Endometrial microvascular endothelial cells (primary cell): ENCODE results near the gene ROPN1. TPM values are rescaled to one million over a fixed set of nuclear protein-coding genes. Genes with fewer than 3 reads are reported as not detected.
"Not testable (repeated sequence)": the region's sequence is repeated elsewhere in the genome, so short reads cannot be mapped to it uniquely, and the experiment has no call there.

Experiments used
- in situ Hi-C: cut with HindIII; loops from 2 replicates; pipeline ENCODE4 v1.10.0; 2017; ENCODE audit warnings: low sequenced_read_pairs, low pct_unique_long_range_greater_than_20kb; ENCODE audit errors: inconsistent ontology term
- total RNA-seq: library from RNA; depleted of rRNA; stranded (reverse); fragments of >200 nt; gene quantifications from one replicate; pipeline ENCODE4 v1.2.3, GENCODE V29; 2015; ENCODE audit errors: inconsistent ontology term

ROPN1 gene
- total RNA-seq, 1 donor from 2014 or later: not detected

DNA sequence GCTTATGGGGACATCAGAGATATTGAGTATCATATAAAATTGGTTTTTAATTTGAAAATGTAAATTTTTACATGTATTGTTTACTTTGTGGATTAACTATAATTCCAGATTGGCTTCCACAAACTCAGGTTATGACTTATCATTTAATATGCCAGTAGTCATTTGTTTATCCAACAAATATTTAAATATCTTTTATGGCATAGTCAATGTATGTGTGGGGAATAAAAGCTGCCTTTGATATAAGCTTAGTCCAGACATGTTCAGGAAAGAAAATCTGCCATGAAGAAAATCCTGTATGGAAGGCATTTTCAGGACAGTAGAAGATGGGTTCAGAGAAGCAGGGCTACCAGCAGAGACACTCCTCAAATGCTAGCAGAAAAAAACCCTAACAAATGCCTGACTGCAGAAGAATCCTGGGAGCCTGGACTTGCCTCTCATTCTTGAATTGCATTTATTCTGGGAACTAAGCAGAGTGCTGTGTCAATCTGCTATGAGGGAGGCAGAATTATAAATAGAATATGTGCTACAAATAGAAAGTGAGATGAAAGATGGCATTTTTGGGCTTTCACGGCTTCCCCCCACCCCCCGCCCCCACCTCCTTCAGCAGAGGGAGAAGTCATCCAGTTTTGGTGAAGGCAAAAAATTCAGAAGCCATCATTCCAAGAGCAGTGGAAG, 10.6 kb upstream of the ROPN1 start:
- in situ Hi-C loops: not testable (repeated sequence)

DNA sequence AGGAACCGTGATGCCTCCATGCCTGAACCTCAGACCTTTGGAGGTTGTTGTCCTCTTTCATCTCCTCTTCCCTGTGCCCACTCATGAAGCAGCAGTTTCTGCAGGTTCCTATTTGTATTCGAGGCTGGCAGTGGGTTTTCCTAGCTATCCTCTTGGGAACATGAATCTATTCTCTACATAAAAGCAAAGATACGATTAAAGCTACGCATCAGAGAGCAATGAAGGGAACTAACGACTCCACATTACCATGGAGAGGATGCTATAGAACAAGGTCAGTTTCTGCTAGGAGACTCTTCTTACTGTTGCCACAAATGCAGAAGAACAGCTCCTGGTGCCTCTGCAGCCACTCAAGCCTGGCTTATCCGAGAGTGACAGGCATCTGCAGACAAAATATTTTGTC, 9.4 kb upstream of the ROPN1 start:
- in situ Hi-C loops: not testable (repeated sequence)

DNA sequence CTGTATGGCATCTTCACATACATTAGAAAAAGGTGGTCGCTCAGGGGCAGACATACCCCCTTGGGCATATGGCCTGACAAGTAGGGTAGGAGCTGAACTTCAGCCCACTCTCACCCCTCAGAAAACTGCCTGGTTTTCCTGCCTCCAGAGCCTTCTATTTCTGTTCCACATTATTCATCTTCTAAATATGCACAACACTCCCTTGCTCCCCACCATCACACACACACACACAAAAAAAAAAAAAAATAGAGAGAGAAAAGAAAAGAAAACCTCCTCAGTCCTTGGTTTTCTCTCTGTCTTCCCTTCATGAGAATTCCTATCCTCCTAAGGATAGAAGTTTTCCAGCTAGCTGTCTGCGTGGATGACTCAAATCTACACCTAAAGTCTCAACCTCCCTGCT, 5.6 kb upstream of the ROPN1 start:
- in situ Hi-C loops: no loop called here

DNA sequence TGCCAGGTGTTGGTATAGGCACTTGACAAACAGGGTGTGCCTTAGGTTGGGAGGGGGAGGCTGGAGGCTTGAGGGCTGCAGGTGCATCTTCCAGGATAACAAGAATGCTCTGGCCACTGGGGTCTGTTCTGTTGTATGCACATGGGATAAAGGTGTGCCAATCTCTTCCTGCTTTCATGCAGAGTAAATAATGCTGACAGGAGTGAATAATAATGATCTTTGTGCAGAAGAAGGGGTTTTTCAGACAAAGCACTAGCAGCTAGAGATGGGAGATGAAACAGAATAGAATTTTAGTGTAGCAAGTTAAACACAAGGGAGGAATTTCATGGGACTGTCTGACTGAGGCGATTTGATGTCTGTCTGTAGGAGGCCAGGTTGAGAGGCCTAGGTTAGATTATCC, 1.9 kb upstream of the ROPN1 start:
- in situ Hi-C loops: no loop called here

DNA sequence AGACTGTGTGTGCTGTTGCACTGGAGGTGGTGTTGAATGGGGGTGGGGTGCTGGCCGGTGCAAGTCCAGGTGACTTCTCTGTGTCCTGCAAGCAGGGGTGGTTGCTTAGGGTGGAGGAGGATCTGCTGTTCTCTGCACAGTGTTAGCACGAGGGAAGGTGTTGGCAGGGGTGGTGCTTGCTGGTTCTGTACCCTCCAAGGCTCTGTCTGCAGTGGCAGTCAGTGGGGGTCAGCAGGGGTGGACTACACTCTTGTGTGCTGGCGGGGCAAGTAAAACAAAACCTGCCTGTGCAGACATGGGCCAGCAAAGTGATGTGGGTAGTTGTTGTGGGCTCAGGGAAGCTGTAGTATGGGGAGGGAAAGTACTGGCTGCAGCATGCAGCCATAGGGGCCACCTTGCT, 5.5 kb downstream of the ROPN1 start:
- in situ Hi-C loops: no loop called here

DNA sequence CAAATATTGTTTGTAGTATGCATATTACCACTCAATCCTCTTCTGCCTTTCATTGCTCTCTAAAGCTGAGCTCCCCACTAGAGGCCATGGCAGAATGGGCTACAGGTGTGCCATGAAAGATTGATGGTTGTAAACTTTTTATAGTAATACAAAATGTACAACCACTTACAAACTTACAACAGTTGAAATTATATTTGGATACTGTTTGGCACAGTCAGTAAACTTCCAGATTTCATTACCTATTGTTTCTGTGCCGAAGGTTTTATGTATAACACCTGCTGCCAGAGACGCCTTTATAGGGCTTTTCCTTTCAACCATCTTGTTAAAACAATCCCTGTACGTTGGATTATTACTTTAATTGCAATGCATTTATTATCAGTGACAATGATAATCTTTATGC, 7.0 kb downstream of the ROPN1 start:
- in situ Hi-C loops: no loop called here

DNA sequence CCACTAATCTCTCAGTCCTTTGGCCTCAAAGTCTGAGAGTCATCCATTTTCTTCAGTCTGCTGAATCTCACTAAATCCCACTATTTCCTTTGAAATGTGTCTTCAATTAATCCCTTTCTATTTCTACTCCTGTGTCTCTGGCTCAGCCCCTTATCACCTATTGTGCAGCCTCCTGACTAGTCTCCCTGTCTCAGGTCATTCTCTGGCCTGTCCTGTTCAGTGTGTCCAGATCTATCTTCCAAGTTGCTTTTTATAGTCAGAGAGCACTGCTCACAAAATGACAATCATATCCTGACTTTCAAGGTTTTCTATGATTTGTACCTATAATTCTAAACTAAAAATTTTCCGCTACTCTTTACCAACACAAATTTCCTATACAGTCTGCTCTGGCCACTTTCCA, 7.6 kb downstream of the ROPN1 start:
- in situ Hi-C loops: no loop called here

DNA sequence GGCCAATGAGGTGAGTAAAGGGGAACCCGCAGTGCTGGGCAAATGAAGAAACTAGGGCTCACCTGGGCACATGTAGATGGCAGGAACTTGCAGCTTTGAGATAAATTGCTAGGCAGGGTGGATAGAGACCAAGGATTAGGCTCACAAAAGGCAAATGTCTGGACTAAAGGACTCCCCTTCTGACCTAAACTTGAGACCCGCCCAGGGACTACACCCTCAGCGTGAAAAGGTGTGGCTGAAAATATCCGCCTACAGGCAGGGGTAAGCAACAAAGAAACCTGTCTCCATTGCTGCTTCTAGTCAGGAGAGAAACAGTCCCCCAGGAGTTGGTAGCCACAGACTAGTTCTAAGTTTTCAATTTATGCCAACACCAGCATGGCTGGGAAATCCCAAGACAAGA, 10.6 kb downstream of the ROPN1 start:
- in situ Hi-C loops: not testable (repeated sequence)

DNA sequence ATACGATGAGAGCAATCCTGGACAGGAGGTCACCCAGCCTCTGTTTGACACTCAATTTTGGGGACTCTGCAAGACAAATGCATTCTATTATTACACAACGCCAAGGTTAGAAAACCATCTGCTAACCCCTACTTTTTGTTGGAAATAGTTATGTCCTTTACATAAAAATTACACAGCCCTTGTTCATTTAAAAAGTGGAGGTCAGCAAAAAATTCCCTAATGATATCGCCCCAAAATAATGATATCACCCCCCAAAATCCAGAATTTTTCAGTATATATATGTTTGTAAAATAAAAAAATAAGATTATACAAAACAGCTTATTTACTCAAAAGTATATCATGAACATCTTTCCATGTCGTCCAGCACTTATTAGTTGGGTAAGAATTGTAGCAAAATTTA, 11.4 kb downstream of the ROPN1 start:
- in situ Hi-C loops: no loop called here

DNA sequence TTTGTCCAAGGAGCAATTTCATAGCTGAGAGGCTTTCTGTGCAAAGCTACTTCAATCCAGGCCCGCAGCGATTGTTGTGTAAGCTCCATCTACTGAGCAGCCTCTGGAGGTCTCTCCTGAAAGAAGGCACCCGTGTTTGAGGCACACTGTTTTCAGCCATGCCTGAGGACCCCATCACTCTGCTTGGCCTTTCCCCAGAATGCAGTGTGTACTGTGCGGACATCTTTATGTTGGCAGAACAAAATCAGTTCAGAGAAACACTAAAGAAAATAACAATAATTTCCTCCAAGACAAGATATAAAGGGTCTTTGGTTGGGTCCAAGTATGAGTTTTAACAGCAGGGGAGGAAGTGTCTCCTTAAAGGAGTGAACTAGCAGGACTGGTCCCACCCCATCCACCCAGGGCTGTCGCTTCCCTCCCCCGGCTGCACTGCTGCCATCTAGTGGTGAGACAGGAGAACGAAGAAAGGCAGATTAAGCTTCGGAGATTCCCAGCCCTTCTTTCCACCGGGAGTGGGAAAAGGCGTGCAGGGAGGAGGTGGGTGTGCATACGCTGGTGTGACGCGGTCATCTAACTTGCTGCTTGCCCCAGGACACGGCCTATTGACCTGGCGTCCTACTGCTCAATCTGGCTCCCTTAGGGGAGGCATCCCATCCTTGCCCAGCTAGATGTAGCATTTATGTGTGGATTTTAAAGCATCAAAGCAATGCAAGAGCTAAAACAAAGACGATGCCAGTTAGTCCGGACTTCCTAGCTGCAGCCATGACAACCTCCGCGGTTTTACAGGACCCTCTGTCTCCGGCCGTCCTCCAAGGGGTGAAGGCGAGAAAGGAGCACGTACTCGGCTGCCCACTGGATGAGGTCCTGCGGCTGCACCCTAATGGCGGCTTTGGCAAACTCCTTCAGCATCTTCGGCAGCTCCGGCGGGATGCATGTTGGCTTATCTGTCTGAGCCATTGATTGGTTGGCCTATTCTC, 12.1 kb downstream of the ROPN1 start:
- in situ Hi-C loops: not testable (repeated sequence)

DNA sequence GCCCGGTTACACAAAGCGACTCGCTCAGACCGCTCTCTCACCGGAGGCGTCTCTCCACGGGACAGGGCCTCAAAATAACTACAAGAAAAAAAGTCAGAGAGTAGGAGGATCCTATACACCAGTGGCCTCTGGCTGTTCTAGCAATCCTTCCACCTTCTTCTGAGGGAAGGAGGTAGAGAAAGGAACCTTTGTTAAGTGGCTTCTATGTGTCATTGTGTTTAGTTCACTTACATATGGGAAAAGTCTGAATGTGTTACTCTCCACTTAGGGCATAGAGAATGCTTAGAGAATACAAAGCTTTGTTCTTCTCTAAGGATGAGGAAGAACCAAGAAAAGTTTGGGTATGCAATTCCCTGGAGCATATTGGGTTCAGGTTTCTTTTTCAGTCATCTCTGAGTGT, 15.0 kb downstream of the ROPN1 start:
- in situ Hi-C loops: not testable (repeated sequence)

DNA sequence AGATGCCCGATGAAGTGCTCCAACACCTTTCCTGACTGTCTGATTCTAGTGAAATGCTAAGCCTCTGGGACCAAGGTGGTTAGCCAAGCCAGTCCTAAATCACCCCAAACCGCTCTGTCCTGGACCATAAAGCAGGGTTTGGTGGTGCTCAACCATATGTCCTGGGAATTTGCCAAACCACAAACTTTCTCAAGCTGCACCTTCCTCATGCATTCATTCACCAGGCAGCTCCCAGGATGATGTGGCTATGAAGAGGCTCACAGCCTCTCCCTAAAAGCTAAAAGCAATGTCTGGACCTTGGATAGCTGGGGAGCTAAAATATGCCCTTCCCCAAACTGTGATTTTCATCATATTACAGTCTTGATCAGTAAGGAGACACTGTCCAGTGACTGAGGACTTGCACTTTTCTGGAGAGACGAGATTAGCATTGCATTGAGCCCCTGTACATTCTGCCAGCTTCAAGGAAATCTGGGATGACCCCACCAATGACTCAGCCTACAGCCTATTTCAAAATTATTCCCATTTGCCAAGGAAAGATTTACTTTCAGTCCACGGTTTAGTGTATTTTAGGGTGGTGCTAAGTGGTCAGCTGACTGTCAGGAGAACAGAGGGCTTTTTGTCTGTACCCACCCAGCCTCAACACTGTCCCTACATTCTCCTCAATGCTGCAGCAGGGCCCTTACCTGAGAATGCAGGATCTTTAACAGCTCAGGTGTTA, 15.6 kb downstream of the ROPN1 start:
- in situ Hi-C loops: not testable (repeated sequence)

DNA sequence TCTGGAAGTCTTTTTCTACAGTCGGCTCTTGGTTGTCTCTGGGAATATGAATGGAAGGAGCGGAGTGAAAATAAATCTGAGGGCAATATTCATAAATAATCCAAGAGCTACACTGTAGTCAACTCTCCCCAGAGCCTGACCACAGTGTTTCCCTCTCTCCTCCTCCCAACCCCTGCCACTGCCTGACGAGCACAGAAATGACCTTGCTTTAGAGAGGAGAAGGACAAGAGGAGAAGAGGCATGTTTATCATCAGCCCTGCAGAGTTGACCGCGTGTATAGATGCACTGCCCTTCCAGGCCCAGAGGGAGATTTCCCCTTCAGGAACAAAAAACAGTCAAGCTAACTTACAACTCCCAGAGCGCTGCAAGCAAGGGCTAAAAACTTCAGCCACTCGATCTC, 16.9 kb downstream of the ROPN1 start:
- in situ Hi-C loops: not testable (repeated sequence)

DNA sequence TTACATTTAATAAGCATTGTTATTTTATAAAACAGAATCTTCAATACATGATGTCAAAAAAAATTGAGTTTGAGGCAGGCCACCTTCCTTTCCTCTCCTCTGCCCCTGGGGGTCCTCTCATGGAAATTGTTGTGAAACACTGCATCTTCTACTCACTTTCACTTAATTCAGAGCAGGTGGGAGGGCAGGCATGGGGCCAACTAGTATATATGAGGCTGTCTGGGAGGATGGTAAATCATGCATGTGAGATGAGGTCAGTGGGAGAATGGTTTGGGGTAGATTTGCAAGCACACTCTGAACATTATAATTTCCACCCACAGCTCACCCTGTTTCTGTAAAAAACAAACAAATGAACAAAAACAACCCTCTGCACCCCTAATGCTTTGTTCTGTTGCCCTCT, 20.5 kb downstream of the ROPN1 start:
- in situ Hi-C loops: no loop called here

DNA sequence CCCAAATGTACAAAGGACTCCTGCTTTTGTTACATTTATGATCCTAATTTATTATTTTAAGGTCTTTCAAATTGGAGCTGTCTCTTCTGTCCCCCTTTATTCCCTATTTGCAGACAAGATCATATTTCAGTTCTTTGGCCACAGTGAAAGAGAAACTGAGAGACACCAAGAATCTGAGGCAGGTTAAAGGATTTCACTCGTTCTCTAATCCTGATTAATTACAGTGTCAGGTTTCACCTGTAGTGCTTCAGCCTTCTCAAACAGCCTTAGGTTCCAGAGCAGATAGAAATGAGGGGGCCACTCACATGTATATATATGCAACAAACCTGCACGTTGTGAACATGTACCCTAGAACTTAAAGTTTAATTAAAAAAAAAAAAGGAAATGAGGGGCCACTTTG, 24.7 kb downstream of the ROPN1 start:
- in situ Hi-C loops: not testable (repeated sequence)

DNA sequence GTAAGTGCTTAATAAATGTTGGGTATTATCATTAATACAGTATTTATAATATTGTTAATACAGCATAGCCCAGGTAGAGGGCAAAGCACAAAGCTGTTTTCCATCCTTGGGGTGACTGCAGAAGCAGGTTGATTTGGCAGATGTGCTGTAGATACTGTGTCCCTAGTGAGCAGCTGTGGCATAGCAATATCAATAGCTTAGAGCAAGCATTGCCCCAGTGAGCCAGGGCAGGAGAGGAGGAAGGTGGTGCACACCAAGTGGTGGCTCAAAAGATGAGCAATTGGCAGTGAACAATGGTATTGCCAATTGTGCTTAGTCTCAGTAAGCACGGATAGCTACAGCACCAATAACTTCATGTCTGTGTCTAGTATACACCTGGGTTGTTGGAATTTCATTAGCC, 25.1 kb downstream of the ROPN1 start:
- in situ Hi-C loops: not testable (repeated sequence)

DNA sequence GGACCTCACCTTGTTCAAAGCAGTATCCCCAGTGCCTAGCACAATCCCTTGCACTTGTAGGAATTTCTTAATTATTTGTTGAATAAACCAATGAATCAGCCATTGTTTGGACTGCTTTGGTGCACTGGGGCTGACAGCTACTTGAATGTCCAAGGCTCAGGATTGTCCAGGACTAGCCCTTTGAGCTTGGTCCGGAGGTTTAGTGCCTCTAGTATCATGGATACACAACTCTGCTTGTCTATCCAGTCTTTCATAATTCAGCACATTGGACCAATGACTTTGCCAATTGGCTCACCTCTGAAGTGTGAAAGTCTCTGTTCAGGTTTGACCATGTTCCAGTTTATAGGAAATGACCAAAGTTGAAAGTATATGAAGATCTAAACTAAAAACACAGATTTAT, 27.1 kb downstream of the ROPN1 start:
- in situ Hi-C loops: not testable (repeated sequence)

DNA sequence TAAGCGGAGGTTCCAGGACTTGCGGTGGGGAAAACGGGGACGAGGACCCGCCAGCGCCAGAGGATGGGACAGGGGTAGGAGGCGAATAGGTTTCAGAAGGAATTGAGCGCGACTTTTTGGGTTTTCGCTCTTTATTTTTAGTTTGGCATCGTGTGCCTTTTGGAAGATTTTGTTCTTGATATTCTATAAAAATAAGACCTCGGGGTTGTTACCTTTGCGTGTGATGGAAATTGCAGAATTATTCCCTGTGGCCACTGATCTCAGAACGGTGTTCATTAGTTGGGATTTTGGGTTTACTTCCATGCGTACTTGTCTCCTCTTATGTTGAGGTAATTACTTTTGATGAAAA, 30.4 kb downstream of the ROPN1 start:
- in situ Hi-C loops: no loop called here

DNA sequence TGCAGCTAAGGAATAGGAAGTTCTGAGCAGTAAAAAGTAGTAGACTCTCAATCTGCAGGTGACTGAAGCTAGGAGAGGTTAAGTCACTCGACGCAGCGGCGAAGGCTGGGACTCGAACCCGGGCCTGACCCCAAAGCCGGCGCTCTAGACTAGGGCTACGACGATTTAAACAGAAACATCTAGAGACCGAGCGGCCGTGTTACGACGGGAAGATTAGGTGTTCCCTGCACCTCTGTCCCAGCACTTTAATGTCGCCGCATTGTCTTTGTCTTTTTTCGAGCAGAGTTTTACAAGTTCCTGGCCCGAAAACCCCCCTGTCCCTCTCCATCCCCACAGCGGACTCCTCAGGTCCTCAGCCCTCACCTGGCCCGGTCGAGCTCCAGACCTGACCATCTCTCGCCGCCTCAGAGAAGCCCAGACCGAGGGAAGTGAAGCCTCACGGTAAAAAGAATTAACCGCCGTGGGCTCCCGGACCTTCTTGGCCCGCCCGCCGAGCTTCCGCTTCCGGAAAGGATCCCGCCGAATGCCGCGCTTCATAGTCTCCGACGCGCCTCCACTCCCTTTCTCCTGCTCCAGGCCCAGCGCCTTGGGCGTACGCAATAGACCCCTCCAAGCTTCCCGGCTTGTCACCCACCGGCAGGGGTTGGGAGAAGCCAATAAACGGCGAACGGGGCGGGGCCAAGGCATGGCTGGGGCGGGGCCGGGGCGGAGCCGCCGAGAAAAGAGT, 31.0 kb downstream of the ROPN1 start, which contains the start of gene CCDC14:
Gene CCDC14 (minus strand): TSS at position 449 of the 727 bp plus-strand sequence. CDS start 56 bp downstream, at position 393.
- in situ Hi-C loops: no loop called here
